ENCODE measurements around the gene SDK1.

The SDK1 gene

GRCh38 chr7:4133491-4134044 is 832.5 kb downstream of the SDK1 start:
- Histone ChIP-seq H3K4me1 (ENCODE audit: control insufficient read depth, insufficient read depth, low read length) (no peaks in the 10 kb centered on the region), H3K4me3 (ENCODE audit: low read length in 2 of 2) (no peak overlapping the region), H3K36me3 (ENCODE audit: control insufficient read depth in 2 of 2, insufficient read depth in 2 of 2, low read length in 2 of 2) (no peaks in the 10 kb centered on the region)

GRCh38 chr7:4134204-4134603 is 833.2 kb downstream of the SDK1 start:
- Histone ChIP-seq H3K27me3 (ENCODE audit: control insufficient read depth in 1 of 2, insufficient read depth in 2 of 2, low read length in 2 of 2) (no peaks in the 10 kb centered on the region), H3K9me3 (ENCODE audit: control insufficient read depth in 2 of 2, low read length in 2 of 2) (no peaks in the 10 kb centered on the region), H3K36me3 (ENCODE audit: control insufficient read depth in 2 of 2, insufficient read depth in 2 of 2, low read length in 2 of 2) (no peaks in the 10 kb centered on the region), H3K4me3 (ENCODE audit: low read length in 2 of 2) (no peak overlapping the region), H3K9ac (ENCODE audit: low read length in 2 of 2) (no peak overlapping the region), H3K4me1 (ENCODE audit: control insufficient read depth, insufficient read depth, low read length) (no peaks in the 10 kb centered on the region), H3K27ac (ENCODE audit: low read length) (no peak overlapping the region)

More at GRCh38 chr7:4133491-4134044, 832.5 kb downstream of the SDK1 start:
- no peaks in the 10 kb centered on the region for H3K9me3 ChIP-seq (ENCODE audit: control insufficient read depth in 2 of 2, low read length in 2 of 2)
- no peaks in the 10 kb centered on the region for H3K27me3 ChIP-seq (ENCODE audit: control insufficient read depth in 1 of 2, insufficient read depth in 2 of 2, low read length in 2 of 2)
- H3K27ac ChIP-seq (ENCODE audit: low read length) = no peak overlapping the region
- H3K9ac ChIP-seq (ENCODE audit: low read length in 2 of 2) = no peak overlapping the region

- no peaks in the 10 kb centered on the region for H3K36me3 ChIP-seq (ENCODE audit: control insufficient read depth in 2 of 2, insufficient read depth in 2 of 2, low read length in 2 of 2)
- no peak overlapping the region for H3K27ac ChIP-seq (ENCODE audit: low read length)
- H3K4me1 ChIP-seq (ENCODE audit: control insufficient read depth, insufficient read depth, low read length) = no peaks in the 10 kb centered on the region
- H3K9me3 ChIP-seq (ENCODE audit: control insufficient read depth in 2 of 2, low read length in 2 of 2) = no peaks in the 10 kb centered on the region
- H3K4me3 ChIP-seq (ENCODE audit: low read length in 2 of 2) = no peak overlapping the region
- no peaks in the 10 kb centered on the region for H3K27me3 ChIP-seq (ENCODE audit: control insufficient read depth in 1 of 2, insufficient read depth in 2 of 2, low read length in 2 of 2)
- H3K9ac ChIP-seq (ENCODE audit: low read length in 2 of 2) = no peak overlapping the region
Measured at GRCh38 chr7:4134631-4135030, 833.6 kb downstream of the SDK1 start.

- Histone ChIP-seq H3K4me1 (ENCODE audit: control insufficient read depth, insufficient read depth, low read length) (no peaks in the 10 kb centered on the region), H3K9ac (ENCODE audit: low read length in 2 of 2) (no peak overlapping the region), H3K27me3 (ENCODE audit: control insufficient read depth in 1 of 2, insufficient read depth in 2 of 2, low read length in 2 of 2) (no peaks in the 10 kb centered on the region), H3K36me3 (ENCODE audit: control insufficient read depth in 2 of 2, insufficient read depth in 2 of 2, low read length in 2 of 2) (no peaks in the 10 kb centered on the region), H3K4me3 (ENCODE audit: low read length in 2 of 2) (no peak overlapping the region), H3K27ac (ENCODE audit: low read length) (no peak overlapping the region), H3K9me3 (ENCODE audit: control insufficient read depth in 2 of 2, low read length in 2 of 2) (no peaks in the 10 kb centered on the region)
Measured at GRCh38 chr7:4135301-4135700, 834.2 kb downstream of the SDK1 start.

GRCh38 chr7:4136036-4136435 is 835.0 kb downstream of the SDK1 start:
- Histone ChIP-seq H3K36me3 (ENCODE audit: control insufficient read depth in 2 of 2, insufficient read depth in 2 of 2, low read length in 2 of 2) (no peaks in the 10 kb centered on the region), H3K27me3 (ENCODE audit: control insufficient read depth in 1 of 2, insufficient read depth in 2 of 2, low read length in 2 of 2) (no peaks in the 10 kb centered on the region), H3K9me3 (ENCODE audit: control insufficient read depth in 2 of 2, low read length in 2 of 2) (no peaks in the 10 kb centered on the region), H3K4me3 (ENCODE audit: low read length in 2 of 2) (no peak overlapping the region), H3K27ac (ENCODE audit: low read length) (no peak overlapping the region), H3K9ac (ENCODE audit: low read length in 2 of 2) (no peak overlapping the region), H3K4me1 (ENCODE audit: control insufficient read depth, insufficient read depth, low read length) (no peaks in the 10 kb centered on the region)

- Histone ChIP-seq H3K9me3 (ENCODE audit: control insufficient read depth in 2 of 2, low read length in 2 of 2) (no peaks in the 10 kb centered on the region), H3K27me3 (ENCODE audit: control insufficient read depth in 1 of 2, insufficient read depth in 2 of 2, low read length in 2 of 2) (no peaks in the 10 kb centered on the region), H3K4me3 (ENCODE audit: low read length in 2 of 2) (no peak overlapping the region), H3K9ac (ENCODE audit: low read length in 2 of 2) (no peak overlapping the region), H3K27ac (ENCODE audit: low read length) (no peak overlapping the region), H3K36me3 (ENCODE audit: control insufficient read depth in 2 of 2, insufficient read depth in 2 of 2, low read length in 2 of 2) (no peaks in the 10 kb centered on the region), H3K4me1 (ENCODE audit: control insufficient read depth, insufficient read depth, low read length) (no peaks in the 10 kb centered on the region)
Measured at GRCh38 chr7:4136501-4137110, 835.6 kb downstream of the SDK1 start.

GRCh38 chr7:4137552-4137951 is 836.5 kb downstream of the SDK1 start:
- Histone ChIP-seq H3K9ac (ENCODE audit: low read length in 2 of 2) (no peak overlapping the region), H3K27me3 (ENCODE audit: control insufficient read depth in 1 of 2, insufficient read depth in 2 of 2, low read length in 2 of 2) (no peaks in the 10 kb centered on the region), H3K36me3 (ENCODE audit: control insufficient read depth in 2 of 2, insufficient read depth in 2 of 2, low read length in 2 of 2) (no peaks in the 10 kb centered on the region), H3K4me1 (ENCODE audit: control insufficient read depth, insufficient read depth, low read length) (no peaks in the 10 kb centered on the region), H3K27ac (ENCODE audit: low read length) (no peak overlapping the region), H3K9me3 (ENCODE audit: control insufficient read depth in 2 of 2, low read length in 2 of 2) (no peaks in the 10 kb centered on the region), H3K4me3 (ENCODE audit: low read length in 2 of 2) (no peak overlapping the region)

GRCh38 chr7:4138866-4139265 is 837.8 kb downstream of the SDK1 start:
- H3K4me3 ChIP-seq (ENCODE audit: low read length in 2 of 2) = no peak overlapping the region

GRCh38 chr7:4139656-4140625 is 838.9 kb downstream of the SDK1 start:
- Histone ChIP-seq H3K9me3 (ENCODE audit: control insufficient read depth in 2 of 2, low read length in 2 of 2) (no peaks in the 10 kb centered on the region), H3K36me3 (ENCODE audit: control insufficient read depth in 2 of 2, insufficient read depth in 2 of 2, low read length in 2 of 2) (no peaks in the 10 kb centered on the region), H3K9ac (ENCODE audit: low read length in 2 of 2) (no peak overlapping the region), H3K4me3 (ENCODE audit: low read length in 2 of 2) (no peak overlapping the region), H3K27ac (ENCODE audit: low read length) (no peak overlapping the region), H3K27me3 (ENCODE audit: control insufficient read depth in 1 of 2, insufficient read depth in 2 of 2, low read length in 2 of 2) (no peaks in the 10 kb centered on the region), H3K4me1 (ENCODE audit: control insufficient read depth, insufficient read depth, low read length) (peaks cover 8% of the 10 kb centered on the region)

More at GRCh38 chr7:4138866-4139265, 837.8 kb downstream of the SDK1 start:
- no peaks in the 10 kb centered on the region for H3K9me3 ChIP-seq (ENCODE audit: control insufficient read depth in 2 of 2, low read length in 2 of 2)
- no peaks in the 10 kb centered on the region for H3K4me1 ChIP-seq (ENCODE audit: control insufficient read depth, insufficient read depth, low read length)
- H3K27me3 ChIP-seq (ENCODE audit: control insufficient read depth in 1 of 2, insufficient read depth in 2 of 2, low read length in 2 of 2) = no peaks in the 10 kb centered on the region
- no peak overlapping the region for H3K9ac ChIP-seq (ENCODE audit: low read length in 2 of 2)
- H3K27ac ChIP-seq (ENCODE audit: low read length) = no peak overlapping the region
- H3K36me3 ChIP-seq (ENCODE audit: control insufficient read depth in 2 of 2, insufficient read depth in 2 of 2, low read length in 2 of 2) = no peaks in the 10 kb centered on the region

GRCh38 chr7:4140933-4141332 is 839.9 kb downstream of the SDK1 start:
- Histone ChIP-seq H3K4me1 (ENCODE audit: control insufficient read depth, insufficient read depth, low read length) (peaks cover 13% of the 10 kb centered on the region), H3K4me3 (ENCODE audit: low read length in 2 of 2) (no peak overlapping the region), H3K9ac (ENCODE audit: low read length in 2 of 2) (no peak overlapping the region), H3K27me3 (ENCODE audit: control insufficient read depth in 1 of 2, insufficient read depth in 2 of 2, low read length in 2 of 2) (no peaks in the 10 kb centered on the region), H3K9me3 (ENCODE audit: control insufficient read depth in 2 of 2, low read length in 2 of 2) (no peaks in the 10 kb centered on the region), H3K27ac (ENCODE audit: low read length) (no peak overlapping the region), H3K36me3 (ENCODE audit: control insufficient read depth in 2 of 2, insufficient read depth in 2 of 2, low read length in 2 of 2) (no peaks in the 10 kb centered on the region)

All from stomach smooth muscle (tissue), 2 donors.